ENCODE measurements around the gene CBR1.

CBR1 gene

DNA sequence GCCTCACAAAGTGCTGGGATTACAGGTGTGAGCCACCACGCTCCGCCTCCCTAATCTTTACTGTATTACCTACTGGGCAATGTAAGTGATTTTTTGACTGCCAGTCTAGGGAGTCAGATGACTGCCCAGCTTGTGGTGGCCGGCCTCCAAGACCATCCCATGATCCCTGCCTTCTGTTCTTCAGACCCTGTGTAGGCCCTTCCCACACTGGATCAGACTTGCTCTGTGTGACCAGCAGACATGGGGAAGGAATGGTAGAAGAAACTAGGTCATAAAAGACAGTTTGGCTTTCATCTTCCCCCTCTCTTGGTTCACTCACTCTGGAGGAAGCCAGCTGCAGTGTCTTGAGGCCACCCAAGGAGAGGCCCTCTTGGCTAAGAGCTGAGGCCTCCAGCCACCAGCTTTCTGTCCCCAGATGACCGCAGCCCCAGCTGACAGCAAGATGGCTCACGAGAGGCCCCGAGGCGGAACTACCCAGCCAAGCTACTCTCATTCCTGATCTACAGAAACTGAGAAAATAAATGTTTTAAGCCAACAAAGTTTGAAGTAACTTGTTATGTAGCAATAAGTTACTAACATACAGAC is 50.6 kb downstream of the CBR1 start:
- no peak for DNase-seq
